Cardiac fibroblast (primary cell): Measurements from ENCODE around the gene ZAR1L.

Experiments used
- DNase-seq, 2 donors: peaks; one replicate each; pipeline versions ENCODE4 v3.0.0 to v3.0.0-alpha.2; 2010; ENCODE audit warnings: low read depth in 2 of 2
- H3K4me3 ChIP-seq, 2 donors: replicated peaks in 1 of 2; 1 replicate in 1 of 2; 2 replicates in 1 of 2; pipeline ENCODE4 v1.5.1; 2011; ENCODE audit warnings: low read depth in 2 of 2, low read length in 2 of 2, mild to moderate bottlenecking in 2 of 2, moderate library complexity in 1 of 2
- CTCF ChIP-seq: IDR thresholded peaks from one replicate; pipeline ENCODE4 v1.5.1; 2011; ENCODE audit warnings: low read depth, mild to moderate bottlenecking, low read length, inconsistent platforms

The ZAR1L gene

GRCh38 chr13:32257649-32258048 lies 57.5 kb downstream of the ZAR1L start:
- H3K4me3 ChIP-seq, result no peak overlapping the region
- TF ChIP-seq CTCF, result no peak
- no peak for DNase-seq

DNA sequence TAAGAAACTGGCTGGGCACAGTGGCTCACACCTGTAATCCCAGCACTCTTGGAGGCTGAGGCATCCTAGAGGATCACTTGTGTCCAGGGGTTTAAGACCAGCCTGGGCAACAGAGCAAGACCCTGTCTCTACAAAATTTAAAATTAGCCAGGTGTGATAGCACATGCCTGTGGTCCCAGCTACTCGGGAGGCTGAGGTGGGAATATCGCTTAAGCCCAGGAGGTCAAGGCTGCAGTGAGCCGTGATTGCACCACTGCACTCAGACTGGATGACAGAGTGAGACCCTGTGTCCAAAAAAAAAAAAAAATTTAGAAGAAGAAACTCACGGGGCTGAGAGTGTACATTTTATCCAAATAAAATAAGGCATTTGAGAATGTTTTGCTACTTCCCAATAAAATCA lies 58.9 kb downstream of the ZAR1L start:
- TF ChIP-seq CTCF, result no peak
- H3K4me3 ChIP-seq, result no peak overlapping the region
- no peak for DNase-seq

GRCh38 chr13:32255724-32256109 lies 59.4 kb downstream of the ZAR1L start:
- TF ChIP-seq CTCF, result no peak
- DNase-seq, result peak in 1 of 2 donors; percentile 53
- H3K4me3 ChIP-seq, result no peak overlapping the region

GRCh38 chr13:32254916-32255723 lies 60.0 kb downstream of the ZAR1L start:
- no peak for TF ChIP-seq CTCF
- H3K4me3 ChIP-seq, result no peak overlapping the region
- no peak for DNase-seq

- DNase-seq, result peak in 1 of 2 donors; percentile 54
- TF ChIP-seq CTCF, result no peak
- no peak overlapping the region for H3K4me3 ChIP-seq
These were observed 60.7 kb downstream of the ZAR1L start for GRCh38 chr13:32254416-32254815.

DNA sequence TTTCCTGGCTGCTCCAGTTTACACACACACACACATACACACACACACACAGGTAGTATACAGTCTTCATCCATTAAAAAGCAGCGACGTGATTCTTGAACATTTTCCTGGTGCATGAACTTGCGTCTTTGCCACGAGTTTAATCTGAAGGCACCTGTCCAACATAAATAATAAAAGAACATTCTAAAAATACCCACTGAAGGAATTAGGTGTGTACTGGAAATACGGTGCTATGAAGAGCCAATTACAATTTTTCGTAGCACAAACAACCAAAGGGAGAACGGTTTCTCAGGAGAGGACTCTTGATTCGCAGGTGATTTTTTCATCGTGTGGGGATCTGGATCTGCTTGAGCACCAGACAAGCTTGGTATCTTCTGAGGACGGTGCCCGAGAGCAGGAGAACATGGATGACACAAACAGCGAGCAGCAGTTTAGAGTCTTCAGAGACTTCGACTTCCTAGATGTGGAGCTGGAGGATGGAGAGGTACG lies 61.2 kb downstream of the ZAR1L start:
- no peak overlapping the region for H3K4me3 ChIP-seq
- DNase-seq, result peak in 1 of 2 donors; percentile 26

More for the DNA sequence above, 61.2 kb downstream of the ZAR1L start:
- TF ChIP-seq CTCF, result no peak
